CD4-positive, alpha-beta T cell (primary cell): ENCODE measurements around the gene CPAMD8. TPM values are rescaled to one million over a fixed set of nuclear protein-coding genes. Genes with fewer than 3 reads are reported as not detected.
"Not testable (repeated sequence)": the region's sequence is repeated elsewhere in the genome, so short reads cannot be mapped to it uniquely, and the experiment has no call there.

Source experiments
- ATAC-seq: fragments of 200-7000 bp; cut with Tn5 transposase; one replicate; pipeline ENCODE4 v1.10.0; 2022; ENCODE audit warnings: mild to moderate bottlenecking; ENCODE audit not compliant: poor library complexity
- CTCF ChIA-PET: fragments of 350-600 bp; sonication (Branson Sonifier 250); formaldehyde crosslinking; loops from one replicate; lab custom pipeline; 2021; ENCODE audit warnings: antibody characterized with exemption, inconsistent platforms; lab: Charles Lee
- POLR2A ChIA-PET: fragments of 350-600 bp; sonication (Branson Sonifier 250); formaldehyde crosslinking; loops from one replicate; lab custom pipeline; 2021; ENCODE audit warnings: antibody characterized with exemption, inconsistent platforms; lab: Charles Lee
- DNase-seq, 14 experiments: peaks; one replicate each; pipeline ENCODE4 v3.0.0-alpha.2; 2013 to 2020; ENCODE audit warnings: mixed read lengths in 2 of 14
- H3K27ac ChIP-seq, 2 donors: one replicate each; pipeline versions ENCODE4 v1.5.1 to v1.7.0; 2013; ENCODE audit warnings: low read length in 2 of 2, low read depth in 1 of 2, mild to moderate bottlenecking in 1 of 2
- H3K27me3 ChIP-seq, 2 experiments: 1 replicate in 1 of 2; 2 replicates in 1 of 2; pipeline versions ENCODE4 v1.6.1 to v1.7.0; 2013; ENCODE audit warnings: low read length in 2 of 2, control low read depth in 1 of 2, mild to moderate bottlenecking in 1 of 2, moderate library complexity in 1 of 2; ENCODE audit not compliant: insufficient read depth in 2 of 2, control insufficient read depth in 1 of 2
- H3K36me3 ChIP-seq: one replicate; pipeline ENCODE4 v1.6.1; 2013; ENCODE audit warnings: low read length, control low read depth; ENCODE audit not compliant: insufficient read depth
- H3K4me1 ChIP-seq: one replicate; pipeline ENCODE4 v1.6.1; 2013; ENCODE audit warnings: low read length, control low read depth; ENCODE audit not compliant: insufficient read depth
- H3K4me3 ChIP-seq: one replicate; pipeline ENCODE4 v1.5.1; 2013; ENCODE audit warnings: mild to moderate bottlenecking, low read length, moderate library complexity
- H3K9me3 ChIP-seq, 2 experiments: 1 replicate in 1 of 2; 2 replicates in 1 of 2; pipeline versions ENCODE4 v1.6.1 to v1.7.0; 2013; ENCODE audit warnings: low read length in 2 of 2, mild to moderate bottlenecking in 2 of 2, control low read depth in 1 of 2, moderate library complexity in 1 of 2; ENCODE audit not compliant: control insufficient read depth in 1 of 2, insufficient read depth in 1 of 2
- H3K27ac Mint-ChIP-seq: one replicate; pipeline ENCODE4 v1.8.0; 2020; ENCODE audit warnings: mixed read lengths
- H3K27me3 Mint-ChIP-seq: one replicate; pipeline ENCODE4 v1.8.0; 2021; ENCODE audit warnings: mixed read lengths
- H3K36me3 Mint-ChIP-seq: one replicate; pipeline ENCODE4 v1.8.0; 2021; ENCODE audit warnings: low read depth, mixed read lengths
- H3K4me1 Mint-ChIP-seq: one replicate; pipeline ENCODE4 v1.8.0; 2021; ENCODE audit warnings: low read depth, mixed read lengths
- H3K4me3 Mint-ChIP-seq: one replicate; pipeline ENCODE4 v1.8.0; 2020; ENCODE audit warnings: mild to moderate bottlenecking, mixed read lengths
- H3K9me3 Mint-ChIP-seq: one replicate; pipeline ENCODE4 v1.8.0; 2020; ENCODE audit warnings: mixed read lengths
- intact Hi-C, 2 experiments: fragments of 100-400 bp; cut with DNase I in 1 of 2; cut with micrococcal nuclease in 1 of 2; formaldehyde crosslinking; loops; one replicate each; pipeline versions ENCODE4 v1.15.1 to v1.9.0; 2023 to 2025; cut with DNase I, micrococcal nuclease
- total RNA-seq, 174 experiments: library from RNA in 2 of 174; stranded (reverse) in 2 of 174; gene quantifications; one replicate each; pipeline ENCODE4 v1.2.3 and lab custom pipeline; 2021 to 2026
- TF ChIP-seq, protein P1 (sequence below): fragments of 200-600 bp; IDR thresholded peaks from one replicate; pipeline ENCODE4 v1.8.0; 2022; ENCODE audit warnings: antibody characterized with exemption, mild to moderate bottlenecking

CPAMD8 gene
- total RNA-seq, 2 experiments from 2014 or later = 0.05 to 0.34 TPM

DNA sequence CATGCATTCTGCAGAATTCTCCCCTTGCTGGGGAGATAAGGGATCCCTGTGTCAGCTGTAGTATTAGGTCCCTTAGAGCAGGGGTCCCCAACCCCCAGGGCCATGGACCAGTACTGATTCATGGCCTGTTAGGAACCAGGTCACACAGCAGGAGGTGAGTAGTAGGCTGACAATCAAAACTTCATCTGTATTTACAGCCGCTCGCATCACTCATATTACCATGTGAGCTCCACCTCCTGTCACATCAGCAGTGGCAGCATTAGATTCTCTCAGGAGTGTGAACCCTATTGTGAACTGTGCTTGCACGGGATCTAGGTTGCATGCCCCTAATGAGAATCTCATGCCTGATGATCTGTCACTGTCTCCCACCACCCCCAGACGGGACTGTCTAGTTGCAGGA lies 37.9 kb downstream of the CPAMD8 start:
- Mint-ChIP-seq H3K4me3 (no peak overlapping the region), H3K27me3 (peaks cover 13% of the 10 kb centered on the region), H3K36me3 (peaks cover 5% of the 10 kb centered on the region), H3K9me3 (peaks cover 9% of the 10 kb centered on the region), H3K27ac (no peak overlapping the region), H3K4me1 (no peaks in the 10 kb centered on the region)
- ChIA-PET CTCF (no interaction called here), POLR2A (no interaction called here)
- Histone ChIP-seq H3K27me3 (no peaks in the 10 kb centered on the region), H3K27ac (no peak overlapping the region), H3K9me3 (peaks cover 9 to 12% of the 10 kb centered on the region in 2 experiments), H3K4me1 (no peaks in the 10 kb centered on the region), H3K36me3 (no peaks in the 10 kb centered on the region), H3K4me3 (no peak overlapping the region)
- DNase-seq (no peak), ATAC-seq (no peak)
- TF ChIP-seq, protein P1, sequence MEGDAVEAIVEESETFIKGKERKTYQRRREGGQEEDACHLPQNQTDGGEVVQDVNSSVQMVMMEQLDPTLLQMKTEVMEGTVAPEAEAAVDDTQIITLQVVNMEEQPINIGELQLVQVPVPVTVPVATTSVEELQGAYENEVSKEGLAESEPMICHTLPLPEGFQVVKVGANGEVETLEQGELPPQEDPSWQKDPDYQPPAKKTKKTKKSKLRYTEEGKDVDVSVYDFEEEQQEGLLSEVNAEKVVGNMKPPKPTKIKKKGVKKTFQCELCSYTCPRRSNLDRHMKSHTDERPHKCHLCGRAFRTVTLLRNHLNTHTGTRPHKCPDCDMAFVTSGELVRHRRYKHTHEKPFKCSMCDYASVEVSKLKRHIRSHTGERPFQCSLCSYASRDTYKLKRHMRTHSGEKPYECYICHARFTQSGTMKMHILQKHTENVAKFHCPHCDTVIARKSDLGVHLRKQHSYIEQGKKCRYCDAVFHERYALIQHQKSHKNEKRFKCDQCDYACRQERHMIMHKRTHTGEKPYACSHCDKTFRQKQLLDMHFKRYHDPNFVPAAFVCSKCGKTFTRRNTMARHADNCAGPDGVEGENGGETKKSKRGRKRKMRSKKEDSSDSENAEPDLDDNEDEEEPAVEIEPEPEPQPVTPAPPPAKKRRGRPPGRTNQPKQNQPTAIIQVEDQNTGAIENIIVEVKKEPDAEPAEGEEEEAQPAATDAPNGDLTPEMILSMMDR = no peak
- intact Hi-C loops = no loop called here

DNA sequence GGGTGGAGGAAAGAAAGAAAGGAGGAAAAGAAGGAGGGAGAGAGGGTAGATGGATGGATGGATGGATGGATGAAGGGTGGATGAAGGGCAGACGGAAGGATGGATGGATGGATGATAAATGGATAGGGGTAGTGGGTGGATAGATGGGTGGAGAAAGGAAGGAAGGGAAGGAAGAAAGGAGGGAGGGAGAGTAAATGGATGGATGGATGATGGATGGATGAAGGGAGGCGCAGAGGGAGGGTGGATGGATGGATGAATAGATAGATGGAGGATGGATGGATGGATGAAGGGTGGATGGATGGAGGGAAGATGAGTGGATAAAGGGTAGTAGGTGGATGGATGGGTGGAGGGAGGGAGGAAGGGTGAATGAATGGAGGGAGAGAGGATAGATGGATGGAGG lies 41.2 kb downstream of the CPAMD8 start:
- peaks cover 13% of the 10 kb centered on the region for H3K27me3 Mint-ChIP-seq
- intact Hi-C loops = no loop called here
- ATAC-seq = no peak
- H3K36me3 Mint-ChIP-seq = no peaks in the 10 kb centered on the region
- POLR2A ChIA-PET = no interaction called here
- Histone ChIP-seq H3K27me3 (no peaks in the 10 kb centered on the region), H3K4me3 (no peak overlapping the region), H3K4me1 (no peaks in the 10 kb centered on the region), H3K9me3 (peaks cover 5 to 14% of the 10 kb centered on the region in 2 experiments), H3K27ac (no peak overlapping the region), H3K36me3 (no peaks in the 10 kb centered on the region)
- DNase-seq = no peak
- no peak overlapping the region for H3K4me3 Mint-ChIP-seq
- H3K9me3 Mint-ChIP-seq = peaks cover 9% of the 10 kb centered on the region
- TF ChIP-seq, protein P1 = no peak
- H3K27ac Mint-ChIP-seq = no peak overlapping the region
- CTCF ChIA-PET = no interaction called here
- H3K4me1 Mint-ChIP-seq = no peaks in the 10 kb centered on the region

DNA sequence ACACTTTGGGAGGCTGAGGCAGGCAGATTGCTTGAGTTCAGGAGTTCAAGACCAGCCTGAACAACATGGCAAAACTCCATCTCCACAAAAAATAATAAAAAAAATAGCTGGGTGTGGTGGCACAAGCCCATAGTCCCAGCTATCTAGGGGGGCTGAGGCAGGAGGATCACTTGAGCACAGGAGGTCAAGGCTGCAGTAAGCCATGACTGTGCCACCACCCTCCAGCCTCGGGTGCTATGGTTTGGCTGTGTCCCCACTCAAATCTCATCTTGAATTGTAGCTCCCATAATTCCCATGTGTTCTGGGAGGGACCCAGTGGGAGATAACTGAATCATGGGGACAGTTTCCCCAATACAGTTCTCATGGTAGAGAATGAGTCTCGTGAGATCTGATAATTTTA lies 44.0 kb downstream of the CPAMD8 start:
- ATAC-seq, H3K4me3 ChIP-seq, H3K4me1 Mint-ChIP-seq, DNase-seq, H3K36me3 Mint-ChIP-seq, POLR2A ChIA-PET, H3K27me3 ChIP-seq, H3K27ac Mint-ChIP-seq, H3K4me1 ChIP-seq, intact Hi-C loops, H3K4me3 Mint-ChIP-seq, H3K9me3 Mint-ChIP-seq, H3K36me3 ChIP-seq, H3K27ac ChIP-seq: not testable (repeated sequence)
- CTCF ChIA-PET = interaction anchor here (0.6 kb wide), 1 partner anchor 165 kb away, joined by 4 read pairs; no protein-coding TSS in a partner anchor
- H3K9me3 ChIP-seq = peaks cover 14 to 22% of the 10 kb centered on the region in 2 experiments
- H3K27me3 Mint-ChIP-seq = peaks cover 25% of the 10 kb centered on the region
